Peyer's patch (tissue), 4 donors: ENCODE data around the gene LCN10.

Experiments used
- POLR2A ChIP-seq, 2 donors: fragments of 450-650 bp; IDR thresholded peaks; one replicate each; pipeline ENCODE4 v1.5.1; 2017; ENCODE audit warnings: antibody characterized with exemption in 2 of 2, mild to moderate bottlenecking in 2 of 2, moderate library complexity in 2 of 2
- TF ChIP-seq, protein P1 (sequence below), 6 experiments: fragments of 450-650 bp in 4 of 6; fragments of 200-600 bp in 2 of 6; sonication (generic) in 1 of 6; IDR thresholded peaks; one replicate each; pipeline ENCODE4 v1.5.1; 2017 to 2019; ENCODE audit warnings: antibody characterized with exemption in 6 of 6, mild to moderate bottlenecking in 3 of 6, moderate library complexity in 1 of 6

DNA sequence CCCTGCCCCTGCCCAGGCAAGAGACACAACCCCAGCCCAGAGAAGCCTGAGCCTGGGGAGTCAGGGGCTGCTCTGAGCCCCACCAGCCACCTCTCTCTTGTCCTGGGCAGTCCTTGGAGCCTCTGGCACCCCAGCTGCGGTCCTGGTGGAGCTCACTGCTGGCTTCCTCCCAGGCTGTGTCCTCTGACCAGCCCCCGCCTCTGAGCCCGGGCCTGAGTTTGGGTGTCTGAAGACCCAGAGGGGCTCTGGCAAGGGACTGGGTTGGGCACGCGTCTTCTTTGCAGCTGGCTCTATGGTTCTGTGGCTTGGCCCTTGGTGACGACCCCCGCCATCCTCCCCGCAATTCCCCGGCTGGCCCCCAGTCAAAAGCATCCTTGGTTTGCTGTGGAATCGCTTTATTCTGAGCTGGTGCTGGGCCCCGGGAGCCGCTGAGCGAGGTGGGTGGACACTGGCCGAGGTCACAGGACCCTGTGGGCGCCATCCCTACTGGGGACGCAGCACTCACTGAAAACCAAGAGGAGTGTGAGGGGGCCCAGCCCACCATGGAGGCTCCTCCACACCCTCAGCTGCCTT lies 985 bp upstream of the LCN10 start:
- TF ChIP-seq, protein P1, sequence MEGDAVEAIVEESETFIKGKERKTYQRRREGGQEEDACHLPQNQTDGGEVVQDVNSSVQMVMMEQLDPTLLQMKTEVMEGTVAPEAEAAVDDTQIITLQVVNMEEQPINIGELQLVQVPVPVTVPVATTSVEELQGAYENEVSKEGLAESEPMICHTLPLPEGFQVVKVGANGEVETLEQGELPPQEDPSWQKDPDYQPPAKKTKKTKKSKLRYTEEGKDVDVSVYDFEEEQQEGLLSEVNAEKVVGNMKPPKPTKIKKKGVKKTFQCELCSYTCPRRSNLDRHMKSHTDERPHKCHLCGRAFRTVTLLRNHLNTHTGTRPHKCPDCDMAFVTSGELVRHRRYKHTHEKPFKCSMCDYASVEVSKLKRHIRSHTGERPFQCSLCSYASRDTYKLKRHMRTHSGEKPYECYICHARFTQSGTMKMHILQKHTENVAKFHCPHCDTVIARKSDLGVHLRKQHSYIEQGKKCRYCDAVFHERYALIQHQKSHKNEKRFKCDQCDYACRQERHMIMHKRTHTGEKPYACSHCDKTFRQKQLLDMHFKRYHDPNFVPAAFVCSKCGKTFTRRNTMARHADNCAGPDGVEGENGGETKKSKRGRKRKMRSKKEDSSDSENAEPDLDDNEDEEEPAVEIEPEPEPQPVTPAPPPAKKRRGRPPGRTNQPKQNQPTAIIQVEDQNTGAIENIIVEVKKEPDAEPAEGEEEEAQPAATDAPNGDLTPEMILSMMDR (IDR thresholded peaks at IDR 0.05): no peak
- TF ChIP-seq POLR2A (IDR thresholded peaks at IDR 0.05): no peak
